SK-N-SH treated with all-trans-retinoic acid at 6 μM for 48 hours (cell line): Measurements from ENCODE around the gene MTCL1.

Source experiments
- ATAC-seq: fragments of 200-7000 bp; cut with Tn5 transposase; 3 replicates; pipeline ENCODE4 v1.9.1; 2020; ENCODE audit warnings: mild to moderate bottlenecking, moderate library complexity
- ARNTL ChIP-seq: fragments of 450-650 bp; formaldehyde crosslinking; IDR thresholded peaks from 2 replicates; pipeline ENCODE4 v1.5.0; 2020; ENCODE audit warnings: low read depth, mild to moderate bottlenecking, moderate library complexity, borderline replicate concordance
- BACH2 ChIP-seq: fragments of 250-450 bp; sonication (Bioruptor Pico); IDR thresholded peaks from 2 replicates; pipeline ENCODE4 v1.9.0; 2021; ENCODE audit warnings: mild to moderate bottlenecking, borderline replicate concordance
- CREB5 ChIP-seq: fragments of 250-450 bp; sonication (Bioruptor Pico); IDR thresholded peaks from 2 replicates; pipeline ENCODE4 v1.5.1; 2020; ENCODE audit warnings: low read depth, mild to moderate bottlenecking, moderate library complexity
- CSDC2 ChIP-seq: fragments of 250-450 bp; sonication (Bioruptor Pico); IDR thresholded peaks from 2 replicates; pipeline ENCODE4 v1.5.0; 2020; ENCODE audit warnings: mild to moderate bottlenecking, moderate library complexity
- CSRNP3 ChIP-seq: fragments of 250-450 bp; sonication (Bioruptor Pico); IDR thresholded peaks from 2 replicates; pipeline ENCODE4 v1.5.1; 2021; ENCODE audit warnings: mild to moderate bottlenecking, moderate library complexity
- ESRRG ChIP-seq: fragments of 250-450 bp; sonication (Bioruptor Pico); IDR thresholded peaks from 2 replicates; pipeline ENCODE4 v1.6.1; 2021; ENCODE audit warnings: mild to moderate bottlenecking
- GLIS3 ChIP-seq: fragments of 250-450 bp; sonication (Bioruptor Pico); IDR thresholded peaks from 2 replicates; pipeline ENCODE4 v1.5.0; 2020; ENCODE audit warnings: mild to moderate bottlenecking, moderate library complexity
- ISL1 ChIP-seq: fragments of 250-450 bp; sonication (Bioruptor Pico); IDR thresholded peaks from 2 replicates; pipeline ENCODE4 v2.1.2; 2022; ENCODE audit warnings: mild to moderate bottlenecking, moderate library complexity
- OSR1 ChIP-seq: fragments of 250-450 bp; sonication (Bioruptor Pico); IDR thresholded peaks from 2 replicates; pipeline ENCODE4 v1.8.0; 2022; ENCODE audit warnings: moderate library complexity, mild to moderate bottlenecking, inconsistent platforms
- POU6F1 ChIP-seq: fragments of 250-450 bp; sonication (Bioruptor Pico); IDR thresholded peaks from 2 replicates; pipeline ENCODE4 v1.8.0; 2021; ENCODE audit warnings: low read depth, mild to moderate bottlenecking, moderate library complexity, borderline replicate concordance
- PPARA ChIP-seq: fragments of 250-450 bp; sonication (Bioruptor Pico); IDR thresholded peaks from 2 replicates; pipeline ENCODE4 v1.5.0; 2020; ENCODE audit warnings: mild to moderate bottlenecking, borderline replicate concordance
- RARB ChIP-seq: fragments of 250-450 bp; sonication (Bioruptor Pico); IDR thresholded peaks from 2 replicates; pipeline ENCODE4 v1.8.0; 2021; ENCODE audit warnings: mild to moderate bottlenecking, moderate library complexity
- SNAI2 ChIP-seq: fragments of 250-450 bp; sonication (Bioruptor Pico); IDR thresholded peaks from 2 replicates; pipeline ENCODE4 v1.5.0; 2020; ENCODE audit warnings: mild to moderate bottlenecking, moderate library complexity
- TCF4 ChIP-seq: fragments of 250-450 bp; sonication (Bioruptor Pico); IDR thresholded peaks from 2 replicates; pipeline ENCODE4 v1.8.0; 2021; ENCODE audit warnings: mild to moderate bottlenecking, moderate library complexity, borderline replicate concordance
- TOX ChIP-seq: fragments of 250-450 bp; sonication (Bioruptor Pico); IDR thresholded peaks from 2 replicates; pipeline ENCODE4 v1.8.0; 2021; ENCODE audit warnings: mild to moderate bottlenecking, moderate library complexity, borderline replicate concordance
- TSHZ2 ChIP-seq: fragments of 250-450 bp; sonication (Bioruptor Pico); IDR thresholded peaks from 2 replicates; pipeline ENCODE4 v1.5.0; 2020; ENCODE audit warnings: mild to moderate bottlenecking, moderate library complexity
- ZC3H10 ChIP-seq: fragments of 250-450 bp; sonication (Bioruptor Pico); IDR thresholded peaks from 2 replicates; pipeline ENCODE4 v1.5.1; 2021; ENCODE audit warnings: mild to moderate bottlenecking, moderate library complexity
- ZFP3 ChIP-seq: fragments of 250-450 bp; sonication (Bioruptor Pico); IDR thresholded peaks from 2 replicates; pipeline ENCODE4 v1.5.0; 2020; ENCODE audit warnings: mild to moderate bottlenecking, moderate library complexity
- ZFP30 ChIP-seq: fragments of 450-650 bp; formaldehyde crosslinking; IDR thresholded peaks from 2 replicates; pipeline ENCODE4 v1.5.0; 2022; ENCODE audit warnings: mild to moderate bottlenecking, moderate library complexity
- ZNF565 ChIP-seq: fragments of 450-650 bp; formaldehyde crosslinking; conservative IDR thresholded peaks from 2 replicates; pipeline ENCODE4 v1.5.0; 2020; ENCODE audit warnings: low read depth, mild to moderate bottlenecking, moderate library complexity
- ZNF70 ChIP-seq: fragments of 450-650 bp; formaldehyde crosslinking; IDR thresholded peaks from 2 replicates; pipeline ENCODE4 v1.5.0; 2020; ENCODE audit warnings: mild to moderate bottlenecking, moderate library complexity
- ZNF8 ChIP-seq: fragments of 450-650 bp; formaldehyde crosslinking; IDR thresholded peaks from 2 replicates; pipeline ENCODE4 v1.5.0; 2020; ENCODE audit warnings: mild to moderate bottlenecking, moderate library complexity

Gene MTCL1

GRCh38 chr18:8717011-8717770, 11.8 kb downstream of the MTCL1 start:
- ATAC-seq = no peak; the same call in 2 of the 3 replicates
- TF ChIP-seq ZFP3 (CRISPR knock-in tag) = no peak
- no peak for TF ChIP-seq OSR1 (CRISPR knock-in tag)
- no peak for TF ChIP-seq ZC3H10 (CRISPR knock-in tag)
- no peak for TF ChIP-seq ZFP30 (CRISPR knock-in tag)
- TF ChIP-seq CSDC2 (CRISPR knock-in tag) = no peak
- TF ChIP-seq ZNF70 (CRISPR knock-in tag) = no peak
- TF ChIP-seq TOX (CRISPR knock-in tag) = no peak

GRCh38 chr18:8718401-8718913, 13.1 kb downstream of the MTCL1 start:
- no peak for ATAC-seq
- TF ChIP-seq SNAI2 (CRISPR knock-in tag) = no peak
- no peak for TF ChIP-seq RARB (CRISPR knock-in tag)
- TF ChIP-seq, all 23 proteins: peak for 0

- no peak for ATAC-seq
- TF ChIP-seq CSDC2 (CRISPR knock-in tag) (no peak), ISL1 (CRISPR knock-in tag) (no peak), ZNF70 (CRISPR knock-in tag) (no peak)
Observed at GRCh38 chr18:8719192-8719591, 13.8 kb downstream of the MTCL1 start.

- no peak for TF ChIP-seq POU6F1
- TF ChIP-seq PPARA (CRISPR knock-in tag) = no peak
- no peak for TF ChIP-seq ZC3H10 (CRISPR knock-in tag)
- TF ChIP-seq OSR1 (CRISPR knock-in tag) = no peak
- no peak for TF ChIP-seq RARB (CRISPR knock-in tag)
- TF ChIP-seq TCF4 = no peak
- TF ChIP-seq ZFP30 (CRISPR knock-in tag) = no peak
- no peak for TF ChIP-seq CREB5 (CRISPR knock-in tag)
- TF ChIP-seq BACH2 = no peak
- no peak for TF ChIP-seq SNAI2 (CRISPR knock-in tag)
- no peak for TF ChIP-seq ESRRG (CRISPR knock-in tag)
- no peak for TF ChIP-seq ISL1 (CRISPR knock-in tag)
- TF ChIP-seq TSHZ2 (CRISPR knock-in tag) = no peak
- TF ChIP-seq ZFP3 (CRISPR knock-in tag) = no peak
- TF ChIP-seq CSDC2 (CRISPR knock-in tag) = no peak
- TF ChIP-seq ARNTL (CRISPR knock-in tag) = no peak
- TF ChIP-seq TOX (CRISPR knock-in tag) = no peak
- no peak for TF ChIP-seq ZNF8 (CRISPR knock-in tag)
- no peak for TF ChIP-seq GLIS3 (CRISPR knock-in tag)
- no peak for TF ChIP-seq ZNF565 (CRISPR knock-in tag)
- no peak for ATAC-seq
Observed at GRCh38 chr18:8720141-8720540, 14.8 kb downstream of the MTCL1 start.

GRCh38 chr18:8721094-8721669, 15.8 kb downstream of the MTCL1 start:
- ATAC-seq = no peak
- no peak for TF ChIP-seq ZC3H10 (CRISPR knock-in tag)
- TF ChIP-seq ARNTL (CRISPR knock-in tag) = no peak
- no peak for TF ChIP-seq ZFP3 (CRISPR knock-in tag)
- TF ChIP-seq CREB5 (CRISPR knock-in tag) = no peak
- TF ChIP-seq TSHZ2 (CRISPR knock-in tag) = no peak
- no peak for TF ChIP-seq CSRNP3 (CRISPR knock-in tag)
- no peak for TF ChIP-seq BACH2
